Stimulated activated naive B cell treated with anti-CD40 and anti-IgM and Interleukin-4, amounts not matched to agents 10 μg/mL and 1 μg/mL and 100 μg/mL, for 72 hours (primary cell): ENCODE results near the gene BCAS4.

Experiments used
- ATAC-seq, 2 donors: fragments of 150-1000 bp; cut with Tn5 transposase; replicated peaks; 2 replicates each; pipeline ENCODE4 v1.10.0; 2021; ENCODE audit warnings: moderate library complexity in 1 of 2
- DNase-seq: peaks from one replicate; pipeline ENCODE4 v3.0.0; 2021
- H3K27ac Mint-ChIP-seq: one replicate; pipeline ENCODE4 v1.8.0; 2022; ENCODE audit warnings: mild to moderate bottlenecking, mixed read lengths
- H3K27me3 Mint-ChIP-seq, 2 donors: one replicate each; pipeline ENCODE4 v1.8.0; 2022; ENCODE audit warnings: mixed read lengths in 2 of 2
- H3K36me3 Mint-ChIP-seq, 2 donors: one replicate each; pipeline ENCODE4 v1.8.0; 2022; ENCODE audit warnings: mixed read lengths in 2 of 2, mild to moderate bottlenecking in 1 of 2
- H3K4me1 Mint-ChIP-seq, 2 donors: one replicate each; pipeline ENCODE4 v1.8.0; 2022; ENCODE audit warnings: mixed read lengths in 2 of 2, mild to moderate bottlenecking in 1 of 2
- H3K4me3 Mint-ChIP-seq, 2 donors: one replicate each; pipeline ENCODE4 v1.8.0; 2022; ENCODE audit warnings: mild to moderate bottlenecking in 2 of 2, mixed read lengths in 2 of 2, moderate library complexity in 1 of 2
- H3K9me3 Mint-ChIP-seq, 2 donors: one replicate each; pipeline ENCODE4 v1.8.0; 2022; ENCODE audit warnings: mixed read lengths in 2 of 2, mild to moderate bottlenecking in 1 of 2

The BCAS4 gene

GRCh38 chr20:50911716-50912115, 116.9 kb downstream of the BCAS4 start:
- peaks cover 17 to 36% of the 10 kb centered on the region in 2 donors for H3K36me3 Mint-ChIP-seq
- H3K27ac Mint-ChIP-seq = peak overlapping the region; percentile 47
- H3K4me3 Mint-ChIP-seq = no peak overlapping the region
- ATAC-seq (peak; percentile 25 to 51), DNase-seq (no peak)
- H3K9me3 Mint-ChIP-seq = no peaks in the 10 kb centered on the region
- H3K27me3 Mint-ChIP-seq = no peaks in the 10 kb centered on the region
- H3K4me1 Mint-ChIP-seq = peaks cover 37 to 70% of the 10 kb centered on the region in 2 donors

DNA sequence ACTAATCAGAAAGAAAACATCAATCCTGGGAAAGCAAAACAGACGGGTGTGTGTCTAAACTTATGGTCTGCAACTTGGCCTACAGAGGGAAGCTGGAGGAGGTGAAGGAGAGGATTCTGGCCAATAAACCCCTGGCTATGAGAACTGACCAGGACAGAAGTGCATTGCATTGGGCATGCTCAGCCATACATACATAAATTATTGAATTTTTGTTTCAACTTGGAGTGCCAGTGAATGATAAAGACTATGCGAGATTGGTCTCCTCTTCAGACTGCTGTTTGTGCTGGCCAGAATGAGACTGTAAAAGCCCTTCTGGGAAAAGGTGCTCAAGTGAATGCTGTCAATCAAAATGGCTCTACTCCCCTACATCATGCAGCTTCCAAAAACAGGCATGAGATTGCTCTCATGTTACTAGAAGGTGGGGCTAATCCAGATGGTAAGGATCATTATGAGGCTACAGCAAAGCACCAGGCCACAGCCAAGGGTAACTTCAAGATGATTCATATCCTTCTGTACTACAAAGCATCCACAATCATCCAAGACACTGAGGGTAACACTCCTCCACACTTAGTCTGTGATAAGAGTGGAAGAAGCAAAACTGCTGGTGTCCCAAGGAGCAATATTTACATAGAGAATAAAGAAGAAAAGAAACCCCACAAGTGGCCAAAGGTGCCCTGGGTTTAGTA, 119.0 kb downstream of the BCAS4 start:
- H3K4me3 Mint-ChIP-seq = no peak overlapping the region
- peaks cover 51 to 77% of the 10 kb centered on the region in 2 donors for H3K4me1 Mint-ChIP-seq
- ATAC-seq (peak in 1 of 2 donors; percentile 57), DNase-seq (no peak)
- no peaks in the 10 kb centered on the region for H3K27me3 Mint-ChIP-seq
- H3K27ac Mint-ChIP-seq = no peak overlapping the region
- H3K36me3 Mint-ChIP-seq = peaks cover 23 to 40% of the 10 kb centered on the region in 2 donors
- no peaks in the 10 kb centered on the region for H3K9me3 Mint-ChIP-seq

DNA sequence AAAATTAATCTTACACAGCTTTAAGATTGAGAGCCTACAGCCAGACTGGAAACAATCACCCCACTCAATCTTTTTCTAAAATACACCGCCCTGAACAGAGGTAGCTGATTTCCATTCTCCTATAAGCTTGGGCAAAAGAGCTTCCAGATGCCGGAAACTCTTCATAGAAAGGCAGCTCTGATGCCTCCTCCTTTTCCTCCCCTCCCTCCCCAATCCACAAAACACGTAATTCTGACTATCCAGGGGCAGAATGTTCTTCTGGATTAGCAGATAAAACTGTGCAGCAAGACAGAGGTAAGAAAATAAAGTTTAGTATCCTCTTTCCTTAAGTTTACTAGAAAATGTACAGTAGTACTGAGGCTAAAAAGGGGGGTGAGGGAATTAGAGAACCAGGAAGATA, 120.6 kb downstream of the BCAS4 start:
- no peak for DNase-seq
- Mint-ChIP-seq H3K27me3 (no peaks in the 10 kb centered on the region), H3K27ac (no peak overlapping the region), H3K4me1 (peaks cover 51 to 80% of the 10 kb centered on the region in 2 donors), H3K36me3 (peaks cover 22 to 38% of the 10 kb centered on the region in 2 donors), H3K9me3 (no peaks in the 10 kb centered on the region), H3K4me3 (no peak overlapping the region)
- ATAC-seq = no peak

DNA sequence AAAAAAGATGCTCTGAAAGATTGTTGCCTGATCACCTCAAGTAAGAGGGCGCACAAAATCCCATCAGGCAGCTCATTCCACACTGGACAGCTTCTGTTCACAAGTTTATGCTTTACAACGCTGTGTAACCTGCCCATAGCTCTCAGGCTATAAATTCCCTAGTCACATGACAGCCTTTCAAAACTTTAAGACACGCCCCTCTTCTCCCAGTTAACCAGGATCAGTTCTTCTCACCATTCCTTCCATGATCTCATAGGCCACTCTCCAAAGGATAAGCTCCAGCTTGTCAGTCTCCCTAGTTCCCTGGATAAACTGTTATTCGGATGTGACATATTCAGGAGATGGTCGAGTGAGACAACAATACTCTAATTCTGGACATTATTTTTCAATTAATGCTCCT, 121.4 kb downstream of the BCAS4 start:
- Mint-ChIP-seq H3K27ac (no peak overlapping the region), H3K9me3 (no peaks in the 10 kb centered on the region), H3K36me3 (peaks cover 21 to 36% of the 10 kb centered on the region in 2 donors), H3K4me3 (no peak overlapping the region), H3K27me3 (no peaks in the 10 kb centered on the region), H3K4me1 (peaks cover 47 to 80% of the 10 kb centered on the region in 2 donors)
- ATAC-seq = no peak
- no peak for DNase-seq

GRCh38 chr20:50916934-50917333, 122.1 kb downstream of the BCAS4 start:
- Mint-ChIP-seq H3K4me3 (peak overlapping the region; percentile 27 to 28), H3K27me3 (no peaks in the 10 kb centered on the region), H3K36me3 (peaks cover 19 to 33% of the 10 kb centered on the region in 2 donors), H3K27ac (peak overlapping the region; percentile 65), H3K4me1 (peaks cover 44 to 80% of the 10 kb centered on the region in 2 donors), H3K9me3 (no peaks in the 10 kb centered on the region)
- ATAC-seq (no peak), DNase-seq (no peak)

- H3K9me3 Mint-ChIP-seq = no peaks in the 10 kb centered on the region
- no peaks in the 10 kb centered on the region for H3K27me3 Mint-ChIP-seq
- ATAC-seq = no peak
- peaks cover 43 to 84% of the 10 kb centered on the region in 2 donors for H3K4me1 Mint-ChIP-seq
- no peak overlapping the region for H3K4me3 Mint-ChIP-seq
- peaks cover 19 to 30% of the 10 kb centered on the region in 2 donors for H3K36me3 Mint-ChIP-seq
- peak overlapping the region; percentile 80 for H3K27ac Mint-ChIP-seq
- no peak for DNase-seq
Observed at GRCh38 chr20:50918403-50918802, 123.5 kb downstream of the BCAS4 start.

DNA sequence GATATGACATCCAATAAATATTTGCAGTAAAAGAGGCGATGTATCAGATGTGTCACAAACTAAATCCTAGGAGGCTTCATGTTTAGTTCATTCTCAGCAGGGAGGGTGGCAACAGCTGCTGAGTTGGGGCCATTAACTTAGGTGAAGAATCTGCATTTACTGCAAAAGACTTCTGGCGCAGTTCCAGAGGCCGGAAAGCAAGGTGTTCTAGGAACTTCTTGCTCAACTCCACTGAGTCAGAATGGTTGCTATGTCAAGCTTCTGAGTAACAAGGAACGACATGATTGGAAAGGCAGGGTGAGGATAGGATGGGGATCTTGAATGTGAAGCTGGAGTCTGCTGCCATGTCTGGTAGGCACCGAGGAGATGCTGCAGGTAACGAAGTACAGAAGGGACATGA, 124.7 kb downstream of the BCAS4 start:
- Mint-ChIP-seq H3K9me3 (no peaks in the 10 kb centered on the region), H3K4me3 (no peak overlapping the region), H3K27me3 (no peaks in the 10 kb centered on the region), H3K36me3 (peaks cover 20 to 27% of the 10 kb centered on the region in 2 donors), H3K27ac (peak overlapping the region; percentile 6), H3K4me1 (peaks cover 37 to 81% of the 10 kb centered on the region in 2 donors)
- ATAC-seq = no peak
- DNase-seq = no peak

- Mint-ChIP-seq H3K27me3 (no peaks in the 10 kb centered on the region), H3K9me3 (no peaks in the 10 kb centered on the region), H3K4me1 (peaks cover 46 to 87% of the 10 kb centered on the region in 2 donors), H3K27ac (no peak overlapping the region), H3K4me3 (no peak overlapping the region), H3K36me3 (peaks cover 31 to 38% of the 10 kb centered on the region in 2 donors)
- ATAC-seq (no peak), DNase-seq (no peak)
Observed at GRCh38 chr20:50920997-50921396, 126.1 kb downstream of the BCAS4 start.

- Mint-ChIP-seq H3K4me1 (peaks cover 38 to 83% of the 10 kb centered on the region in 2 donors), H3K9me3 (no peaks in the 10 kb centered on the region), H3K27me3 (no peaks in the 10 kb centered on the region), H3K27ac (peak overlapping the region; percentile 71), H3K36me3 (peaks cover 25 to 33% of the 10 kb centered on the region in 2 donors), H3K4me3 (no peak overlapping the region)
- DNase-seq (no peak), ATAC-seq (no peak)
Observed at GRCh38 chr20:50921803-50922501, 127.1 kb downstream of the BCAS4 start.

GRCh38 chr20:50924261-50924920, 129.5 kb downstream of the BCAS4 start:
- peaks cover 27 to 36% of the 10 kb centered on the region in 2 donors for H3K36me3 Mint-ChIP-seq
- H3K4me1 Mint-ChIP-seq = peaks cover 31 to 86% of the 10 kb centered on the region in 2 donors
- H3K9me3 Mint-ChIP-seq = no peaks in the 10 kb centered on the region
- no peak for DNase-seq
- H3K4me3 Mint-ChIP-seq = no peak overlapping the region
- H3K27ac Mint-ChIP-seq = no peak overlapping the region
- no peaks in the 10 kb centered on the region for H3K27me3 Mint-ChIP-seq
- ATAC-seq = no peak

DNA sequence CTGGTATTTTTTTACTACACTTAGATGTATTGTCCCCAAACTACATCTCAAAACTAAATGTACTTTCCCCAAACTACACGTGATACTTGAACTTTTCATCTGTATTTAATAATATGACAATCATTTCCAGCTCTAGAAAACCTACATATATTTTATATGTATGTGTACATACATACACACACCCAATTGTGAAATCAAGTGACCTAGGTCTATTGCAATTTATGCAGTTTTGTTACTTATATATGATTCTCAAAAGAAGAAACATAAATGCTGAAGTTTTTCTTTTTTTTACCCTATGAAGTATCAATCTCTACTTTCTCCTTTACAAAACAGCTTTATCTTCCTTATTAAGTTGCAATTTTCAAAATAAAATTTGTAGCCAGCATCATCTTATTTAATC, 131.7 kb downstream of the BCAS4 start:
- no peaks in the 10 kb centered on the region for H3K27me3 Mint-ChIP-seq
- no peak overlapping the region for H3K4me3 Mint-ChIP-seq
- DNase-seq = no peak
- peaks cover 34 to 38% of the 10 kb centered on the region in 2 donors for H3K36me3 Mint-ChIP-seq
- no peaks in the 10 kb centered on the region for H3K9me3 Mint-ChIP-seq
- H3K4me1 Mint-ChIP-seq = peaks cover 30 to 75% of the 10 kb centered on the region in 2 donors
- no peak overlapping the region for H3K27ac Mint-ChIP-seq
- ATAC-seq = no peak
